WTC11 (cell line): ENCODE data around the gene KLHDC7A. TPM values are rescaled to one million over a fixed set of nuclear protein-coding genes. Genes with fewer than 3 reads are reported as not detected.

Experiments used
- ATAC-seq: fragments of 200-7000 bp; cut with Tn5 transposase; 2 replicates; pipeline ENCODE4 v1.10.0; 2021; ENCODE audit warnings: mild to moderate bottlenecking, moderate library complexity
- CTCF ChIA-PET: fragments of 300-600 bp; sonication (Branson Sonifier 250); formaldehyde crosslinking; loops from one replicate; lab custom pipeline; 2021; ENCODE audit warnings: antibody characterized with exemption; lab: Charles Lee
- POLR2A ChIA-PET: fragments of 350-600 bp; sonication (Branson Sonifier 250); formaldehyde crosslinking; loops from one replicate; lab custom pipeline; 2021; ENCODE audit warnings: antibody characterized with exemption; lab: Charles Lee
- DNase-seq: peaks from one replicate; pipeline ENCODE4 v3.0.0; 2021; ENCODE audit warnings: low spot score
- H3K27ac Mint-ChIP-seq: 2 replicates; pipeline ENCODE4 v1.8.0; 2021; ENCODE audit warnings: mixed read lengths
- H3K27me3 Mint-ChIP-seq: 2 replicates; pipeline ENCODE4 v1.8.0; 2021; ENCODE audit warnings: low read depth, mild to moderate bottlenecking, moderate library complexity, mixed read lengths
- H3K36me3 Mint-ChIP-seq: 2 replicates; pipeline ENCODE4 v1.8.0; 2021; ENCODE audit warnings: mixed read lengths
- H3K4me1 Mint-ChIP-seq: 2 replicates; pipeline ENCODE4 v1.8.0; 2022; ENCODE audit warnings: mixed read lengths
- H3K4me3 Mint-ChIP-seq: 2 replicates; pipeline ENCODE4 v1.8.0; 2021; ENCODE audit warnings: mild to moderate bottlenecking, moderate library complexity, mixed read lengths
- H3K9me3 Mint-ChIP-seq: 2 replicates; pipeline ENCODE4 v1.8.0; 2021; ENCODE audit warnings: mixed read lengths
- ATF1 ChIP-seq: sonication (generic); formaldehyde crosslinking; IDR thresholded peaks from 2 replicates; pipeline ENCODE4 v1.8.1; 2023; ENCODE audit warnings: mild to moderate bottlenecking, moderate library complexity, missing genetic modification reagents
- CBFB ChIP-seq: sonication (generic); formaldehyde crosslinking; IDR thresholded peaks from 2 replicates; pipeline ENCODE4 v1.8.1; 2022; ENCODE audit warnings: mild to moderate bottlenecking, low read depth, missing genetic modification reagents
- CREB1 ChIP-seq: sonication (generic); formaldehyde crosslinking; IDR thresholded peaks from 2 replicates; pipeline ENCODE4 v1.8.0; 2023; ENCODE audit warnings: mild to moderate bottlenecking, missing genetic modification reagents
- CREM ChIP-seq: sonication (generic); formaldehyde crosslinking; IDR thresholded peaks from 2 replicates; pipeline ENCODE4 v1.8.1; 2022; ENCODE audit warnings: mild to moderate bottlenecking, missing genetic modification reagents, moderate library complexity
- ESRRA ChIP-seq: sonication (generic); formaldehyde crosslinking; IDR thresholded peaks from 2 replicates; pipeline ENCODE4 v1.8.1; 2022; ENCODE audit warnings: mild to moderate bottlenecking, missing genetic modification reagents, borderline replicate concordance
- FOXJ3 ChIP-seq: sonication (generic); formaldehyde crosslinking; IDR thresholded peaks from 2 replicates; pipeline ENCODE4 v1.9.0; 2021; ENCODE audit warnings: missing genetic modification reagents, mild to moderate bottlenecking, borderline replicate concordance
- GRHL2 ChIP-seq: fragments of 250-450 bp; sonication (Bioruptor Pico); IDR thresholded peaks from 2 replicates; pipeline ENCODE4 v1.8.0; 2022; ENCODE audit warnings: mild to moderate bottlenecking, moderate library complexity; ENCODE audit not compliant: insufficient replicate concordance, severe bottlenecking
- HMGA2 ChIP-seq: fragments of 250-450 bp; sonication (Bioruptor Pico); IDR thresholded peaks from 2 replicates; pipeline ENCODE4 v1.4.0; 2021; ENCODE audit warnings: mild to moderate bottlenecking, moderate library complexity
- MXD4 ChIP-seq: fragments of 250-450 bp; sonication (Bioruptor Pico); IDR thresholded peaks from 2 replicates; pipeline ENCODE4 v1.8.0; 2021; ENCODE audit warnings: mild to moderate bottlenecking, moderate library complexity, borderline replicate concordance
- MYBL2 ChIP-seq: sonication (generic); formaldehyde crosslinking; IDR thresholded peaks from 2 replicates; pipeline ENCODE4 v1.8.1; 2023; ENCODE audit warnings: mild to moderate bottlenecking, moderate library complexity, missing genetic modification reagents
- NR1H2 ChIP-seq: sonication (generic); formaldehyde crosslinking; IDR thresholded peaks from 2 replicates; pipeline ENCODE4 v1.9.0; 2021; ENCODE audit warnings: mild to moderate bottlenecking, moderate library complexity, missing genetic modification reagents
- NR3C1 ChIP-seq: sonication (generic); formaldehyde crosslinking; conservative IDR thresholded peaks from 2 replicates; pipeline ENCODE4 v1.8.1; 2023; ENCODE audit warnings: low read depth, mild to moderate bottlenecking, missing genetic modification reagents
- RELA ChIP-seq: sonication (generic); formaldehyde crosslinking; IDR thresholded peaks from 2 replicates; pipeline ENCODE4 v1.8.1; 2022; ENCODE audit warnings: missing genetic modification reagents, mild to moderate bottlenecking, borderline replicate concordance
- SP1 ChIP-seq: sonication (generic); formaldehyde crosslinking; conservative IDR thresholded peaks from 2 replicates; pipeline ENCODE4 v1.8.1; 2022; ENCODE audit warnings: missing genetic modification reagents
- ZBTB21 ChIP-seq: sonication (generic); formaldehyde crosslinking; IDR thresholded peaks from 2 replicates; pipeline ENCODE4 v1.8.1; 2023; ENCODE audit warnings: mild to moderate bottlenecking, missing genetic modification reagents, borderline replicate concordance
- ZNF138 ChIP-seq: sonication (generic); formaldehyde crosslinking; conservative IDR thresholded peaks from 2 replicates; pipeline ENCODE4 v1.8.1; 2022; ENCODE audit warnings: mild to moderate bottlenecking, moderate library complexity, missing genetic modification reagents
- ZNF219 ChIP-seq: sonication (generic); formaldehyde crosslinking; IDR thresholded peaks from 2 replicates; pipeline ENCODE4 v1.8.0; 2023; ENCODE audit warnings: missing genetic modification reagents, mild to moderate bottlenecking, borderline replicate concordance
- ZNF232 ChIP-seq: sonication (generic); formaldehyde crosslinking; IDR thresholded peaks from 2 replicates; pipeline ENCODE4 v1.8.0; 2022; ENCODE audit warnings: mild to moderate bottlenecking, missing genetic modification reagents
- ZNF671 ChIP-seq: fragments of 250-450 bp; sonication (Bioruptor Pico); IDR thresholded peaks from 2 replicates; pipeline ENCODE4 v1.8.0; 2021; ENCODE audit warnings: mild to moderate bottlenecking
- total RNA-seq: library from RNA; stranded (reverse); gene quantifications from 3 replicates; pipeline ENCODE4 v1.2.3, GENCODE V29; 2021
- TF ChIP-seq, protein P1 (sequence below): sonication (generic); formaldehyde crosslinking; IDR thresholded peaks from 2 replicates; pipeline ENCODE4 v1.8.0; 2022; ENCODE audit warnings: missing genetic modification reagents
- TF ChIP-seq, protein P2 (sequence below): sonication (generic); formaldehyde crosslinking; IDR thresholded peaks from 2 replicates; pipeline ENCODE4 v1.8.0; 2023; ENCODE audit warnings: missing genetic modification reagents, mild to moderate bottlenecking, borderline replicate concordance
- TF ChIP-seq, protein P3 (sequence below): fragments of 250-450 bp; sonication (Bioruptor Pico); IDR thresholded peaks from 2 replicates; pipeline ENCODE4 v1.8.0; 2021; ENCODE audit warnings: mild to moderate bottlenecking
- TF ChIP-seq, protein P4 (sequence below): sonication (generic); formaldehyde crosslinking; IDR thresholded peaks from 2 replicates; pipeline ENCODE4 v1.8.1; 2023; ENCODE audit warnings: mild to moderate bottlenecking, missing genetic modification reagents, moderate library complexity
- TF ChIP-seq, protein P5 (sequence below): sonication (generic); formaldehyde crosslinking; IDR thresholded peaks from 2 replicates; pipeline ENCODE4 v1.8.1; 2022; ENCODE audit warnings: mild to moderate bottlenecking, missing genetic modification reagents, moderate library complexity, borderline replicate concordance

The KLHDC7A gene
- total RNA-seq, 1 experiment from 2014 or later = 14.3 TPM

DNA sequence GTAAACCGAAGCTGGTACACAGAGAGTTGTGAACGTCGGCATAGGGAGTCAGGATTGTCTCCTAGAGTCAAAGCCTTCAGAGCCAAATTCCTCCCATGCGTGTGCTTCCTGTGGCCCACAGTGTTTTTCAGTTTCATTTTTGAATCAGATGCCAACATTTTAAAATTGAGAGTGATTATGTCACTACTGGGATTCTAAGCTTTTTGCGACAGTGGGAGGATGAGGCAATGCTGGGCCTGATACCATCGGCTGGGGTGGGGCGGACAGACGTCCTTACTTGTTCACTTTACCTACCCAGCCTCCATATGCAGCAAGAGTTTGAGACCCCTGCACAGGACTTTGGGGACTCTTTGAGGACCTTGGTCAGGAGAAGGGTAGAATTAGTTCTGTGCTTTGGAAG lies 1.3 kb upstream of the KLHDC7A start:
- DNase-seq (no peak), ATAC-seq (no peak)
- TF ChIP-seq FOXJ3 (CRISPR knock-in tag) (no peak), NR1H2 (CRISPR knock-in tag) (no peak), ZNF219 (CRISPR knock-in tag) (no peak), ZNF671 (CRISPR knock-in tag) (no peak), NR3C1 (CRISPR knock-in tag) (no peak), ATF1 (CRISPR knock-in tag) (no peak), MXD4 (no peak), CREB1 (CRISPR knock-in tag) (no peak), ZBTB21 (CRISPR knock-in tag) (no peak)
- TF ChIP-seq, protein P1, sequence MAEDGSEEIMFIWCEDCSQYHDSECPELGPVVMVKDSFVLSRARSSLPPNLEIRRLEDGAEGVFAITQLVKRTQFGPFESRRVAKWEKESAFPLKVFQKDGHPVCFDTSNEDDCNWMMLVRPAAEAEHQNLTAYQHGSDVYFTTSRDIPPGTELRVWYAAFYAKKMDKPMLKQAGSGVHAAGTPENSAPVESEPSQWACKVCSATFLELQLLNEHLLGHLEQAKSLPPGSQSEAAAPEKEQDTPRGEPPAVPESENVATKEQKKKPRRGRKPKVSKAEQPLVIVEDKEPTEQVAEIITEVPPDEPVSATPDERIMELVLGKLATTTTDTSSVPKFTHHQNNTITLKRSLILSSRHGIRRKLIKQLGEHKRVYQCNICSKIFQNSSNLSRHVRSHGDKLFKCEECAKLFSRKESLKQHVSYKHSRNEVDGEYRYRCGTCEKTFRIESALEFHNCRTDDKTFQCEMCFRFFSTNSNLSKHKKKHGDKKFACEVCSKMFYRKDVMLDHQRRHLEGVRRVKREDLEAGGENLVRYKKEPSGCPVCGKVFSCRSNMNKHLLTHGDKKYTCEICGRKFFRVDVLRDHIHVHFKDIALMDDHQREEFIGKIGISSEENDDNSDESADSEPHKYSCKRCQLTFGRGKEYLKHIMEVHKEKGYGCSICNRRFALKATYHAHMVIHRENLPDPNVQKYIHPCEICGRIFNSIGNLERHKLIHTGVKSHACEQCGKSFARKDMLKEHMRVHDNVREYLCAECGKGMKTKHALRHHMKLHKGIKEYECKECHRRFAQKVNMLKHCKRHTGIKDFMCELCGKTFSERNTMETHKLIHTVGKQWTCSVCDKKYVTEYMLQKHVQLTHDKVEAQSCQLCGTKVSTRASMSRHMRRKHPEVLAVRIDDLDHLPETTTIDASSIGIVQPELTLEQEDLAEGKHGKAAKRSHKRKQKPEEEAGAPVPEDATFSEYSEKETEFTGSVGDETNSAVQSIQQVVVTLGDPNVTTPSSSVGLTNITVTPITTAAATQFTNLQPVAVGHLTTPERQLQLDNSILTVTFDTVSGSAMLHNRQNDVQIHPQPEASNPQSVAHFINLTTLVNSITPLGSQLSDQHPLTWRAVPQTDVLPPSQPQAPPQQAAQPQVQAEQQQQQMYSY = no peak
- TF ChIP-seq, protein P2, sequence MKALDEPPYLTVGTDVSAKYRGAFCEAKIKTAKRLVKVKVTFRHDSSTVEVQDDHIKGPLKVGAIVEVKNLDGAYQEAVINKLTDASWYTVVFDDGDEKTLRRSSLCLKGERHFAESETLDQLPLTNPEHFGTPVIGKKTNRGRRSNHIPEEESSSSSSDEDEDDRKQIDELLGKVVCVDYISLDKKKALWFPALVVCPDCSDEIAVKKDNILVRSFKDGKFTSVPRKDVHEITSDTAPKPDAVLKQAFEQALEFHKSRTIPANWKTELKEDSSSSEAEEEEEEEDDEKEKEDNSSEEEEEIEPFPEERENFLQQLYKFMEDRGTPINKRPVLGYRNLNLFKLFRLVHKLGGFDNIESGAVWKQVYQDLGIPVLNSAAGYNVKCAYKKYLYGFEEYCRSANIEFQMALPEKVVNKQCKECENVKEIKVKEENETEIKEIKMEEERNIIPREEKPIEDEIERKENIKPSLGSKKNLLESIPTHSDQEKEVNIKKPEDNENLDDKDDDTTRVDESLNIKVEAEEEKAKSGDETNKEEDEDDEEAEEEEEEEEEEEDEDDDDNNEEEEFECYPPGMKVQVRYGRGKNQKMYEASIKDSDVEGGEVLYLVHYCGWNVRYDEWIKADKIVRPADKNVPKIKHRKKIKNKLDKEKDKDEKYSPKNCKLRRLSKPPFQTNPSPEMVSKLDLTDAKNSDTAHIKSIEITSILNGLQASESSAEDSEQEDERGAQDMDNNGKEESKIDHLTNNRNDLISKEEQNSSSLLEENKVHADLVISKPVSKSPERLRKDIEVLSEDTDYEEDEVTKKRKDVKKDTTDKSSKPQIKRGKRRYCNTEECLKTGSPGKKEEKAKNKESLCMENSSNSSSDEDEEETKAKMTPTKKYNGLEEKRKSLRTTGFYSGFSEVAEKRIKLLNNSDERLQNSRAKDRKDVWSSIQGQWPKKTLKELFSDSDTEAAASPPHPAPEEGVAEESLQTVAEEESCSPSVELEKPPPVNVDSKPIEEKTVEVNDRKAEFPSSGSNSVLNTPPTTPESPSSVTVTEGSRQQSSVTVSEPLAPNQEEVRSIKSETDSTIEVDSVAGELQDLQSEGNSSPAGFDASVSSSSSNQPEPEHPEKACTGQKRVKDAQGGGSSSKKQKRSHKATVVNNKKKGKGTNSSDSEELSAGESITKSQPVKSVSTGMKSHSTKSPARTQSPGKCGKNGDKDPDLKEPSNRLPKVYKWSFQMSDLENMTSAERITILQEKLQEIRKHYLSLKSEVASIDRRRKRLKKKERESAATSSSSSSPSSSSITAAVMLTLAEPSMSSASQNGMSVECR (CRISPR knock-in tag) = no peak
- TF ChIP-seq, protein P3, sequence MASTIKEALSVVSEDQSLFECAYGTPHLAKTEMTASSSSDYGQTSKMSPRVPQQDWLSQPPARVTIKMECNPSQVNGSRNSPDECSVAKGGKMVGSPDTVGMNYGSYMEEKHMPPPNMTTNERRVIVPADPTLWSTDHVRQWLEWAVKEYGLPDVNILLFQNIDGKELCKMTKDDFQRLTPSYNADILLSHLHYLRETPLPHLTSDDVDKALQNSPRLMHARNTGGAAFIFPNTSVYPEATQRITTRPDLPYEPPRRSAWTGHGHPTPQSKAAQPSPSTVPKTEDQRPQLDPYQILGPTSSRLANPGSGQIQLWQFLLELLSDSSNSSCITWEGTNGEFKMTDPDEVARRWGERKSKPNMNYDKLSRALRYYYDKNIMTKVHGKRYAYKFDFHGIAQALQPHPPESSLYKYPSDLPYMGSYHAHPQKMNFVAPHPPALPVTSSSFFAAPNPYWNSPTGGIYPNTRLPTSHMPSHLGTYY (CRISPR knock-in tag) = no peak
- TF ChIP-seq, protein P4, sequence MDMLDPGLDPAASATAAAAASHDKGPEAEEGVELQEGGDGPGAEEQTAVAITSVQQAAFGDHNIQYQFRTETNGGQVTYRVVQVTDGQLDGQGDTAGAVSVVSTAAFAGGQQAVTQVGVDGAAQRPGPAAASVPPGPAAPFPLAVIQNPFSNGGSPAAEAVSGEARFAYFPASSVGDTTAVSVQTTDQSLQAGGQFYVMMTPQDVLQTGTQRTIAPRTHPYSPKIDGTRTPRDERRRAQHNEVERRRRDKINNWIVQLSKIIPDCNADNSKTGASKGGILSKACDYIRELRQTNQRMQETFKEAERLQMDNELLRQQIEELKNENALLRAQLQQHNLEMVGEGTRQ = no peak
- H3K36me3 Mint-ChIP-seq = peaks cover 14% of the 10 kb centered on the region
- CTCF ChIA-PET = interaction anchor here (1.1 to 2.1 kb wide), 5 partner anchors 11 to 118 kb away, joined by 3 to 8 read pairs (median 5); no protein-coding TSS in a partner anchor
- H3K4me1 Mint-ChIP-seq = peaks cover 56% of the 10 kb centered on the region
- H3K27me3 Mint-ChIP-seq = no peaks in the 10 kb centered on the region; the same call in 1 of the 2 replicates
- H3K27ac Mint-ChIP-seq = peak overlapping the region; percentile 94
- no peak overlapping the region; the same call in 1 of the 2 replicates for H3K4me3 Mint-ChIP-seq
- peaks cover 6% of the 10 kb centered on the region for H3K9me3 Mint-ChIP-seq
- POLR2A ChIA-PET = no interaction called here

DNA sequence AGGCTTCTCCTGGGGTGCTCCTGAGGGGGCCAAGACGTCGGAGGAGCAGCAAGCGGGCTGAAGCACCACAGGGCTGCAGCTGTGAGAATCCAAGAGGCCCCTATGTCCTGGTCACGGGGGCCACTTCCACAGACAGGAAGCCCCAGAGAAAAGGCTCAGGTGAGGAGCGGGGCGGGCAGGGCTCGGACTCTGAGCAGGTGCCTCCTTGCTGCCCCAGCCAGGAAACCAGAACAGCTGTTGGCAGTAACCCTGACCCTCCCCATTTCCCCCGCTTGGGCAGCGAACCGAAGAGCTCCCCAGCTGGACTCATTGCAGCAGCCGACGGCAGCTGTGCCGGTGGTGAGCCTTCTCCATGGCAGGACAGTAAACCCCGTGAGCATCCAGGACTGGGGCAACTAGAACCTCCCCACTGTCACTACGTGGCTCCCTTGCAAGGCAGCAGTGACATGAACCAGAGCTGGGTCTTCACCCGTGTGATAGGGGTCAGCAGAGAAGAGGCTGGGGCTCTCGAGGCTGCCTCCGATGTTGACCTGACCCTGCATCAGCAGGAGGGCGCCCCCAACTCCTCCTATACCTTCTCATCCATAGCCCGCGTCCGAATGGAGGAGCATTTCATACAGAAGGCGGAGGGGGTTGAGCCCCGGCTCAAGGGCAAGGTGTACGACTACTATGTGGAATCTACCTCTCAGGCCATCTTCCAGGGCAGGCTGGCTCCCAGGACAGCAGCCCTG lies 625 bp downstream of the KLHDC7A start:
- DNase-seq (no peak), ATAC-seq (0 out of 2 replicates have a peak, but pooled peaks have one; percentile 1)
- Mint-ChIP-seq H3K36me3 (peaks cover 25% of the 10 kb centered on the region), H3K27me3 (no peaks in the 10 kb centered on the region; the same call in 1 of the 2 replicates), H3K27ac (peak overlapping the region; percentile 94), H3K4me3 (peak overlapping the region; percentile 36), H3K9me3 (peaks cover 12% of the 10 kb centered on the region), H3K4me1 (peaks cover 46% of the 10 kb centered on the region)
- ChIA-PET POLR2A (interaction anchor here (1.1 to 1.2 kb wide), 2 partner anchors 90 to 105 kb away, joined by 3 read pairs; no protein-coding TSS in a partner anchor), CTCF (interaction anchor here (0.6 to 2.1 kb wide), 16 partner anchors 12 to 874 kb away, joined by 3 to 21 read pairs (median 5); no protein-coding TSS in a partner anchor)
- TF ChIP-seq CBFB (no peak), GRHL2 (CRISPR knock-in tag) (no peak), ZNF138 (CRISPR knock-in tag) (no peak), HMGA2 (no peak), ZNF232 (CRISPR knock-in tag) (no peak), RELA (peak; percentile 13; the same call in 1 of the 2 replicates), ESRRA (CRISPR knock-in tag) (0 out of 2 replicates have a peak, but pooled peaks have one; percentile 5), CREM (CRISPR knock-in tag) (no peak), SP1 (CRISPR knock-in tag) (no peak; the same call in 1 of the 2 replicates), MYBL2 (CRISPR knock-in tag) (0 out of 2 replicates have a peak, but pooled peaks have one; percentile 11)
- TF ChIP-seq, protein P5, sequence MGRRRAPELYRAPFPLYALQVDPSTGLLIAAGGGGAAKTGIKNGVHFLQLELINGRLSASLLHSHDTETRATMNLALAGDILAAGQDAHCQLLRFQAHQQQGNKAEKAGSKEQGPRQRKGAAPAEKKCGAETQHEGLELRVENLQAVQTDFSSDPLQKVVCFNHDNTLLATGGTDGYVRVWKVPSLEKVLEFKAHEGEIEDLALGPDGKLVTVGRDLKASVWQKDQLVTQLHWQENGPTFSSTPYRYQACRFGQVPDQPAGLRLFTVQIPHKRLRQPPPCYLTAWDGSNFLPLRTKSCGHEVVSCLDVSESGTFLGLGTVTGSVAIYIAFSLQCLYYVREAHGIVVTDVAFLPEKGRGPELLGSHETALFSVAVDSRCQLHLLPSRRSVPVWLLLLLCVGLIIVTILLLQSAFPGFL (CRISPR knock-in tag) = no peak
